RWPE1 (cell line): Measurements from ENCODE around the gene OXGR1.
"Not testable (repeated sequence)": the region's sequence is repeated elsewhere in the genome, so short reads cannot be mapped to it uniquely, and the experiment has no call there.

Experiments
- CTCF ChIA-PET: fragments of 350-600 bp; sonication (Branson Sonifier 250); formaldehyde crosslinking; extraction: SDS; loops from one replicate; lab custom pipeline; 2021; lab: Yijun Ruan, JAX
- POLR2A ChIA-PET: fragments of 400-600 bp; formaldehyde crosslinking; extraction: SDS; loops from one replicate; lab custom pipeline; 2020; ENCODE audit warnings: antibody characterized with exemption; ENCODE audit not compliant: low non-redundant PET; lab: Yijun Ruan, JAX
- DNase-seq: peaks from one replicate; pipeline ENCODE4 v3.0.0; 2012; ENCODE audit warnings: low spot score
- H3K27ac ChIP-seq: fragments of 450-650 bp; 2 replicates; pipeline ENCODE4 v1.5.1; 2017
- CTCF ChIP-seq: fragments of 450-650 bp; conservative IDR thresholded peaks from 2 replicates; pipeline ENCODE4 v1.5.1; 2017; ENCODE audit warnings: low read depth, mild to moderate bottlenecking

The OXGR1 gene

GRCh38 chr13:97026531-97027161, 32.4 kb upstream of the OXGR1 start:
- no peak for DNase-seq
- no peak for TF ChIP-seq CTCF
- CTCF ChIA-PET: interaction anchor here (1.0 kb wide), 1 partner anchor 8 kb away, joined by 4 read pairs; no protein-coding TSS in a partner anchor
- no peak overlapping the region for H3K27ac ChIP-seq
- POLR2A ChIA-PET: no interaction called here

GRCh38 chr13:97023812-97024211, 29.5 kb upstream of the OXGR1 start:
- CTCF ChIA-PET: interaction anchor here (0.6 to 1.2 kb wide), 2 partner anchors 8 to 635 kb away, joined by 3 read pairs; no protein-coding TSS in a partner anchor
- POLR2A ChIA-PET, DNase-seq, H3K27ac ChIP-seq: not testable (repeated sequence)

- no peak for TF ChIP-seq CTCF
- H3K27ac ChIP-seq: no peak overlapping the region
- ChIA-PET POLR2A (no interaction called here), CTCF (interaction anchor here (1.2 kb wide), 1 partner anchor 9 kb away, joined by 3 read pairs; no protein-coding TSS in a partner anchor)
- DNase-seq: no peak
Measured at GRCh38 chr13:97023117-97023516, 28.8 kb upstream of the OXGR1 start.

GRCh38 chr13:97021241-97021640, 27.0 kb upstream of the OXGR1 start:
- CTCF ChIA-PET: no interaction called here

GRCh38 chr13:97020689-97021240, 26.5 kb upstream of the OXGR1 start:
- no peak for DNase-seq
- ChIA-PET POLR2A (no interaction called here), CTCF (no interaction called here)
- TF ChIP-seq CTCF: no peak
- no peak overlapping the region for H3K27ac ChIP-seq

More at GRCh38 chr13:97021241-97021640, 27.0 kb upstream of the OXGR1 start:
- no peak for TF ChIP-seq CTCF
- H3K27ac ChIP-seq: no peak overlapping the region
- POLR2A ChIA-PET: no interaction called here
- DNase-seq: no peak

- DNase-seq: no peak
- H3K27ac ChIP-seq: no peak overlapping the region
- CTCF ChIA-PET: no interaction called here
- POLR2A ChIA-PET: no interaction called here
- no peak for TF ChIP-seq CTCF
Measured at GRCh38 chr13:97020194-97020593, 25.9 kb upstream of the OXGR1 start.

- no peak overlapping the region for H3K27ac ChIP-seq
- no peak for TF ChIP-seq CTCF
- ChIA-PET POLR2A (no interaction called here), CTCF (no interaction called here)
- no peak for DNase-seq
Measured at GRCh38 chr13:97019236-97019635, 25.0 kb upstream of the OXGR1 start.
